GM19324 (cell line): ENCODE data around the gene SNPH.

Experiments used
- ATAC-seq: cut with Tn5 transposase; IDR thresholded peaks from one replicate; pipeline ENCODE4 v1.9.1; 2021; ENCODE audit warnings: mild to moderate bottlenecking, moderate library complexity; ENCODE audit not compliant: unreplicated experiment, low FRiP score

Gene SNPH

GRCh38 chr20:1283522-1284510, 17.7 kb downstream of the SNPH start:
- no peak for ATAC-seq

GRCh38 chr20:1286267-1287024, 20.4 kb downstream of the SNPH start:
- no peak for ATAC-seq

GRCh38 chr20:1287306-1287705, 21.2 kb downstream of the SNPH start:
- ATAC-seq = no peak

- no peak for ATAC-seq
Observed at GRCh38 chr20:1287787-1288569, 21.9 kb downstream of the SNPH start.

GRCh38 chr20:1291191-1291741, 25.2 kb downstream of the SNPH start:
- no peak for ATAC-seq

GRCh38 chr20:1292620-1293019, 26.5 kb downstream of the SNPH start:
- ATAC-seq = no peak

- no peak for ATAC-seq
Observed at GRCh38 chr20:1293641-1294379, 27.7 kb downstream of the SNPH start.

GRCh38 chr20:1294497-1294896, 28.4 kb downstream of the SNPH start:
- no peak for ATAC-seq

GRCh38 chr20:1295276-1295930, 29.3 kb downstream of the SNPH start:
- no peak for ATAC-seq

GRCh38 chr20:1296117-1296610, 30.1 kb downstream of the SNPH start:
- ATAC-seq = no peak

- ATAC-seq = no peak
Observed at GRCh38 chr20:1296922-1297321, 30.8 kb downstream of the SNPH start.

- ATAC-seq = no peak
Observed at GRCh38 chr20:1297486-1297885, 31.4 kb downstream of the SNPH start.

GRCh38 chr20:1298166-1298565, 32.1 kb downstream of the SNPH start:
- no peak for ATAC-seq

- ATAC-seq = no peak
Observed at GRCh38 chr20:1298888-1299511, 32.9 kb downstream of the SNPH start.

GRCh38 chr20:1299522-1299921, 33.4 kb downstream of the SNPH start:
- ATAC-seq = no peak

GRCh38 chr20:1300083-1300840, 34.2 kb downstream of the SNPH start:
- ATAC-seq = no peak

GRCh38 chr20:1301031-1301529, 35.0 kb downstream of the SNPH start:
- no peak for ATAC-seq
